Endodermal cell (in vitro differentiated cells): Measurements from ENCODE around the gene SPAST. TPM values are rescaled to one million over a fixed set of nuclear protein-coding genes. Genes with fewer than 3 reads are reported as not detected.
"Not testable (repeated sequence)": the region's sequence is repeated elsewhere in the genome, so short reads cannot be mapped to it uniquely, and the experiment has no call there.

Experiments used
- DNase-seq: peaks from one replicate; pipeline ENCODE4 v3.0.0-alpha.2; 2017
- H3K27ac ChIP-seq: 2 replicates; pipeline ENCODE4 v1.5.1; 2013; ENCODE audit warnings: mild to moderate bottlenecking, low read depth, low read length, moderate library complexity
- H3K27me3 ChIP-seq: 2 replicates; pipeline ENCODE4 v1.6.1; 2013; ENCODE audit warnings: mild to moderate bottlenecking, low read length, moderate library complexity; ENCODE audit not compliant: insufficient read depth, control insufficient read depth, poor library complexity, severe bottlenecking
- H3K36me3 ChIP-seq: 2 replicates; pipeline ENCODE4 v1.7.0; 2013; ENCODE audit warnings: mild to moderate bottlenecking, low read length, moderate library complexity; ENCODE audit not compliant: control insufficient read depth, insufficient read depth
- H3K4me1 ChIP-seq: one replicate; pipeline ENCODE4 v1.7.0; 2013; ENCODE audit warnings: low read length; ENCODE audit not compliant: control insufficient read depth, insufficient read depth
- H3K4me3 ChIP-seq: 2 replicates; pipeline ENCODE4 v1.5.1; 2013; ENCODE audit warnings: mild to moderate bottlenecking, low read length, moderate library complexity
- H3K9ac ChIP-seq: 2 replicates; pipeline ENCODE4 v1.6.1; 2013; ENCODE audit warnings: mild to moderate bottlenecking, low read length, moderate library complexity; ENCODE audit not compliant: poor library complexity, severe bottlenecking; ENCODE audit errors: extremely low read depth
- H3K9me3 ChIP-seq: 2 replicates; pipeline ENCODE4 v1.6.1; 2013; ENCODE audit warnings: mild to moderate bottlenecking, low read length, moderate library complexity; ENCODE audit not compliant: control insufficient read depth
- H3K27ac Mint-ChIP-seq: 2 replicates; pipeline ENCODE4 v1.8.0; 2020; ENCODE audit warnings: mixed read lengths
- H3K27me3 Mint-ChIP-seq: 2 replicates; pipeline ENCODE4 v1.8.0; 2021; ENCODE audit warnings: mild to moderate bottlenecking, mixed read lengths; ENCODE audit not compliant: insufficient read depth
- H3K36me3 Mint-ChIP-seq: 2 replicates; pipeline ENCODE4 v1.8.0; 2020; ENCODE audit warnings: low read depth, mixed read lengths
- H3K4me1 Mint-ChIP-seq: 2 replicates; pipeline ENCODE4 v1.8.0; 2020; ENCODE audit warnings: mixed read lengths
- H3K4me3 Mint-ChIP-seq: 2 replicates; pipeline ENCODE4 v1.8.0; 2020; ENCODE audit warnings: mild to moderate bottlenecking, moderate library complexity, mixed read lengths
- H3K9me3 Mint-ChIP-seq: 2 replicates; pipeline ENCODE4 v1.8.0; 2020; ENCODE audit warnings: mild to moderate bottlenecking, mixed read lengths
- CTCF ChIP-seq: fragments of 200-600 bp; sonication (generic); conservative IDR thresholded peaks from 2 replicates; pipeline ENCODE4 v1.5.0; 2021; ENCODE audit warnings: antibody characterized with exemption, mild to moderate bottlenecking
- WGBS, 2 experiments: methylation state at CpG; one replicate each; pipeline versions ENCODE4 v1.1.5 to v1.1.7; 2013; ENCODE audit warnings: missing lambda C conversion rate in 2 of 2, mixed read lengths in 1 of 2; ENCODE audit not compliant: insufficient coverage in 1 of 2, insufficient read length in 1 of 2; 5-methylcytosine and 5-hydroxymethylcytosine counted together
- long read RNA-seq, 4 experiments: library from polyadenylated mRNA in 2 of 4; library from RNA in 1 of 4; library from capped mRNA in 1 of 4; stranded (forward) in 3 of 4; unstranded in 1 of 4; transcript quantifications; one replicate each; pipeline ENCODE4 v2.0.0, GENCODE V29; 2020 to 2021; ENCODE audit warnings: inconsistent platforms in 1 of 4
- polyA plus RNA-seq, 2 experiments: library from polyadenylated mRNA; stranded (reverse); fragments of 50-300 nt; gene quantifications; one replicate each; pipeline ENCODE4 v1.2.3, GENCODE V29; 2013
- total RNA-seq, 2 donors: library from RNA; stranded (reverse); fragmentation: NEBNext Ultra II Directional in 1 of 2; extraction: Animal tissue kit (Norgen Biotek cat#: 25700) in 1 of 2; gene quantifications; 2 replicates in 1 of 2; 3 replicates in 1 of 2; pipeline ENCODE4 v1.2.1, GENCODE V29; 2021

SPAST gene
- 10 to 100 TPM; 25.7 to 34.6 TPM for total RNA-seq
- polyA plus RNA-seq (2013, experiment 1 of 2): 40.3 TPM
- polyA plus RNA-seq (2013, experiment 2 of 2): 40.4 TPM
- long read RNA-seq, experiment 1, full-length matches to known transcripts: 2 of 9 reads
- long read RNA-seq, experiment 1, partial matches to known transcripts: 0 of 9 reads
- long read RNA-seq, experiment 1, other reads (novel, unspliced or antisense): 7 of 9 reads
- long read RNA-seq, experiment 2, full-length matches to known transcripts: 41 of 52 reads
- long read RNA-seq, experiment 2, partial matches to known transcripts: 2 of 52 reads
- long read RNA-seq, experiment 2, other reads (novel, unspliced or antisense): 9 of 52 reads
- long read RNA-seq, experiment 3, full-length matches to known transcripts: 40 of 52 reads
- long read RNA-seq, experiment 3, partial matches to known transcripts: 5 of 52 reads
- long read RNA-seq, experiment 3, other reads (novel, unspliced or antisense): 7 of 52 reads
- long read RNA-seq, experiment 4, partial matches to known transcripts: 0 of 1 reads
- long read RNA-seq, experiment 4, other reads (novel, unspliced or antisense): 1 of 1 reads

- peak; percentile 66 for TF ChIP-seq CTCF
- Histone ChIP-seq H3K4me1 (no peaks in the 10 kb centered on the region), H3K9me3 (no peaks in the 10 kb centered on the region), H3K36me3 (peaks cover 3% of the 10 kb centered on the region), H3K27ac (peak within 1 kb of the TSS; percentile 95), H3K27me3 (no peaks in the 10 kb centered on the region), H3K9ac (peak within 1 kb of the TSS; percentile 69), H3K4me3 (peak within 1 kb of the TSS; percentile 98)
- H3K9me3 Mint-ChIP-seq: no peaks in the 10 kb centered on the region
- DNase-seq: peak; percentile 99
- H3K4me3 Mint-ChIP-seq: peak within 1 kb of the TSS; percentile 91
- H3K4me1 Mint-ChIP-seq: peaks cover 14% of the 10 kb centered on the region
- H3K36me3 Mint-ChIP-seq: peaks cover 5% of the 10 kb centered on the region
- H3K27me3 Mint-ChIP-seq: no peaks in the 10 kb centered on the region
- WGBS, 2 experiments: 0% methylated on average over 16 to 79 of the region's 79 CpGs
- peak within 1 kb of the TSS; percentile 98 for H3K27ac Mint-ChIP-seq
Observed at GRCh38 chr2:32063310-32064020, at the start of gene SPAST. SPAST (plus strand) TSS chr2:32063556; CDS start chr2:32063832, 276 bp downstream.

GRCh38 chr2:32018789-32019482 is 44.4 kb upstream of the SPAST start:
- not testable (repeated sequence) for H3K27ac Mint-ChIP-seq, H3K9me3 Mint-ChIP-seq, H3K9me3 ChIP-seq, DNase-seq, H3K9ac ChIP-seq, H3K4me1 Mint-ChIP-seq, H3K4me3 ChIP-seq, H3K27me3 Mint-ChIP-seq, H3K27me3 ChIP-seq, H3K4me3 Mint-ChIP-seq, H3K27ac ChIP-seq, H3K4me1 ChIP-seq
- peaks cover 42% of the 10 kb centered on the region for H3K36me3 ChIP-seq
- WGBS, 2 experiments: 94 to 95% methylated on average over 6 to 9 of the region's 9 CpGs
- H3K36me3 Mint-ChIP-seq: peaks cover 54% of the 10 kb centered on the region

- 90 to 96% methylated on average over 8 of the region's 8 CpGs for WGBS, 2 experiments
- peak overlapping the region; percentile 71 for H3K27ac Mint-ChIP-seq
- not testable (repeated sequence) for DNase-seq, H3K4me3 ChIP-seq, H3K27ac ChIP-seq, H3K27me3 Mint-ChIP-seq, H3K4me3 Mint-ChIP-seq, H3K9me3 Mint-ChIP-seq, H3K9ac ChIP-seq, H3K4me1 ChIP-seq, H3K27me3 ChIP-seq, H3K4me1 Mint-ChIP-seq, H3K9me3 ChIP-seq
- peaks cover 18% of the 10 kb centered on the region for H3K36me3 ChIP-seq
- peaks cover 35% of the 10 kb centered on the region for H3K36me3 Mint-ChIP-seq
Observed at GRCh38 chr2:32034198-32034887, 29.0 kb upstream of the SPAST start.
